ENCODE data around the gene NABP2.
"Not testable (repeated sequence)": the region's sequence is repeated elsewhere in the genome, so short reads cannot be mapped to it uniquely, and the experiment has no call there.

The NABP2 gene

GRCh38 chr12:56224102-56224701, at the start of gene NABP2:
Gene NABP2 (plus strand): TSS chr12:56224342. CDS start chr12:56224857, 515 bp downstream.
- peak; percentile 91 to 96 (median 92) for DNase-seq (ENCODE audit: low read depth in 3 of 3)

- no peak for DNase-seq (ENCODE audit: low read depth in 3 of 3)
These were observed 45.8 kb upstream of the NABP2 start for GRCh38 chr12:56178347-56178746.

- DNase-seq (ENCODE audit: low read depth in 3 of 3): no peak
These were observed 37.2 kb upstream of the NABP2 start for GRCh38 chr12:56186957-56187356.

GRCh38 chr12:56188131-56188777, 35.9 kb upstream of the NABP2 start:
- no peak for DNase-seq (ENCODE audit: low read depth in 3 of 3)

- DNase-seq (ENCODE audit: low read depth in 3 of 3): no peak
These were observed 35.4 kb upstream of the NABP2 start for GRCh38 chr12:56188778-56189098.

- peak; percentile 68 to 83 (median 75) for DNase-seq (ENCODE audit: low read depth in 3 of 3)
These were observed 34.8 kb upstream of the NABP2 start, which contains the start of gene SMARCC2 for GRCh38 chr12:56189099-56189917. Gene SMARCC2 (minus strand): TSS chr12:56189483. CDS start chr12:56189461, 22 bp downstream.

- DNase-seq (ENCODE audit: low read depth in 3 of 3): peak; percentile 81 to 91 (median 91)
These were observed 34.0 kb upstream of the NABP2 start for GRCh38 chr12:56189918-56190694.

GRCh38 chr12:56190695-56191155, 33.4 kb upstream of the NABP2 start:
- no peak for DNase-seq (ENCODE audit: low read depth in 3 of 3)

- DNase-seq (ENCODE audit: low read depth in 3 of 3): no peak
These were observed 31.6 kb upstream of the NABP2 start for GRCh38 chr12:56192582-56192981.

- DNase-seq (ENCODE audit: low read depth in 3 of 3): peak; percentile 47 to 78 (median 60)
These were observed 31.0 kb upstream of the NABP2 start for GRCh38 chr12:56193025-56193578.

- DNase-seq (ENCODE audit: low read depth in 3 of 3): not testable (repeated sequence)
These were observed 27.2 kb upstream of the NABP2 start for GRCh38 chr12:56196818-56197550.

GRCh38 chr12:56197921-56198635, 26.1 kb upstream of the NABP2 start:
- no peak for DNase-seq (ENCODE audit: low read depth in 3 of 3)

GRCh38 chr12:56198836-56199235, 25.3 kb upstream of the NABP2 start:
- no peak for DNase-seq (ENCODE audit: low read depth in 3 of 3)

GRCh38 chr12:56202366-56202765, 21.8 kb upstream of the NABP2 start:
- DNase-seq (ENCODE audit: low read depth in 3 of 3): no peak

- DNase-seq (ENCODE audit: low read depth in 3 of 3): no peak
These were observed 21.3 kb upstream of the NABP2 start for GRCh38 chr12:56202838-56203237.

- no peak for DNase-seq (ENCODE audit: low read depth in 3 of 3)
These were observed 19.9 kb upstream of the NABP2 start for GRCh38 chr12:56204275-56204674.

- no peak for DNase-seq (ENCODE audit: low read depth in 3 of 3)
These were observed 18.7 kb upstream of the NABP2 start for GRCh38 chr12:56205445-56205844.

GRCh38 chr12:56206452-56207166, 17.5 kb upstream of the NABP2 start:
- peak in 1 of 3 experiments; percentile 33 for DNase-seq (ENCODE audit: low read depth in 3 of 3)

- no peak for DNase-seq (ENCODE audit: low read depth in 3 of 3)
These were observed 16.1 kb upstream of the NABP2 start for GRCh38 chr12:56208006-56208405.

All from stimulated activated CD4-positive, alpha-beta T cell treated with anti-CD3 and anti-CD28 coated beads, TNF-alpha, amount 100 ng/mL, for 24 hours (primary cell).